Right renal pelvis (tissue), 4 donors: ENCODE measurements around the gene USF1. TPM values are rescaled to one million over a fixed set of nuclear protein-coding genes. Genes with fewer than 3 reads are reported as not detected.
"Not testable (repeated sequence)": the region's sequence is repeated elsewhere in the genome, so short reads cannot be mapped to it uniquely, and the experiment has no call there.

ENCODE experiments used
- DNase-seq, 4 donors: peaks; one replicate each; pipeline ENCODE4 v3.0.0-alpha.2; 2013; ENCODE audit warnings: low read depth in 4 of 4, low spot score in 3 of 4, missing footprints in 1 of 4
- polyA plus RNA-seq, 4 donors: library from polyadenylated mRNA; unstranded; fragments of 120-200 nt; gene quantifications; one replicate each; pipeline ENCODE4 v1.2.1, GENCODE V29; 2013; ENCODE audit not compliant: insufficient read length in 4 of 4

Gene USF1
- polyA plus RNA-seq, 4 donors = 55.0 to 59.3 (median 56.6) TPM

DNA sequence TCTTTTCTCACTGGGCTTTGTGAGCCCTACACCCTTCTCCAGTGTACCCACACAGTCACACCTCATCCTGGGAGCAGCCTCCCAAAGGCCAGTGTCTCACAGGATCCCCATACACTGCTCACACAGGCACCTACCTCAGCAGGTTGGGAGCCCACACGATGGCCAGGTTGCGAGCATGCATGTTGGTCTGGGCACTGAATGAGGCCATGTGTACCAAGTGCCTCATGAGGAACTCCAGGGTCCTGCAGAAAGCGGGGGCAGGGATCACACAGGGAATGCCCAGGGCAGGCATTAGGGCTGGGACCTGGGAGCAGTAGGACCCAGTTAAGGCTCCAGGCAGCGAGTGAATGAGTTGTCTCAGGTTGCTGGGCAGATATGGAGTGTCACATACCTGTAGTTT, 8.5 kb upstream of the USF1 start:
- DNase-seq = no peak

DNA sequence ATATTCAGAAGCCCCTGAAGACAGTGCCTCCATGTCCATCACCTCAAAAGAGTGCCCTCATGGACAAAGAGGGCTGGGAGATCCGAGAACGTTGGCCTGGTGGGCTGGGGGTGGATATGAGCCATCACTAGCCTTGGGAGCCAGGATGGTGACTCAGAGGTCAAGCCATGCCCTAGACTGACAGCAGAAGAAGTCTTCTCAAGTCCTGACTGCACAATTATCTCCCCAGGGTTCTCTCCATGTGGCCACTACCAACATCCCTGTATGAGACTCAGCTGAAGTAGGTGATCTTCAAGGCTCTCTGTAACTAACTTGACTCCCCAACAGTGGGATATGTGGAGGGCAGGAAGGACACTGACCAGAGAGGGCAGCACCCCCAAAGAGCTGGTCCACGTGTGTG, 7.1 kb upstream of the USF1 start:
- no peak for DNase-seq

DNA sequence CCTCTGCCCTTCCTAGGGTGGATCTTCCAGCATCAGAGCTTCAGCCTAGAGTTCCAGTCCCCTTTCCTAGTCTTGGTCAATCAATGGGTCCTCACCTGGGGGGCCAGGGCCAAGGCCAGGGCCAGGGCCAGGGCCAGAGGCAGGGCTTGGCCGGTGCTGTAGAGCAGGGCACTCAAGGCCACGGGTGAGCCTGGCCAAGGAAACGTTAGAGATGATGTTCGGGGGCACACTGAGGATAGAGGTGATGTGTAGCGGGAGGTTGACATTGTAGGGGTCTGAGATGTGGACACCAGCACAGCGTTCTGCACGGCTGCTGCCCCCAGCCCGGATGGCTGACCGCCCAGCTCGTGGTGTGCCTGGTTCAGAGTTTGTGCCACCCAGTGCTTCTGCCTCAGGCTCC, 5.4 kb upstream of the USF1 start:
- DNase-seq = no peak

DNA sequence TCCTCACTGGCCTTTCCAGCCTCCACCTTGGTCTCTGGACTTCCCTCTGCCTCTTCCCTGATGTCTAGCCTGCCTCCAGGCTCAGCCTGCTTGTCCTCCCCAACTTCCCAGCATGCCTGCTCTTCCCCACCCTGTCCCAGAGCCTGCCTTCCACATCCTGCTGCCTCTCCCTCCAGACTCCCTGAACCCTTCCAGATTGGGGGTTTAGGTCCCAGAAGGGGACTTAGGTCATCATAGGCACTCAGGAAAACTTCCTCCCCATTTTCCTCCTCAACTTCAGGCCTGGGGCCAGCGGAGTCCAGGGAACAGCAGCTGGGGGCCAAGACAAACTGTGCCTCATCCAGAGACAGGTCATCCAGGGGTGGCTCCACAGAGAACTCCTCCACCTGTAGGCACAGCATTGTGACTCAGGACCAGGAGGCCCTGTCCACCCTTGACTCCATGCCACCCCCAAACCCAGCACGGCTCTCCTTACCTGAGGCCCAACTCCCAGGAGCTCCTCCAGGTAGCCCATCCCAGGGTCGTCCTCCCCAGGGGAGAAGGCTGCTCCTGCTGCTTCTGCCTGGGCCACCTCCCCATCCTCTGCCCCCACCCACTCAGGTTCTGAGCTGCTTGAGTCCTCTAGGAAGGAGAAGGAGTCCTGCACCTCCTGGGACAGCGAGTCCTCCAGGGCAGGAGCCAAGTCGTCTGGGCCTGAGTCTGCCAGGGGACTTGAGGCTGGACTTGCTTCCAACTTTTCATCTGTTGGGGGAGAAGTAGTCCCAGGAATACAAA, 3.4 kb upstream of the USF1 start:
- no peak for DNase-seq

DNA sequence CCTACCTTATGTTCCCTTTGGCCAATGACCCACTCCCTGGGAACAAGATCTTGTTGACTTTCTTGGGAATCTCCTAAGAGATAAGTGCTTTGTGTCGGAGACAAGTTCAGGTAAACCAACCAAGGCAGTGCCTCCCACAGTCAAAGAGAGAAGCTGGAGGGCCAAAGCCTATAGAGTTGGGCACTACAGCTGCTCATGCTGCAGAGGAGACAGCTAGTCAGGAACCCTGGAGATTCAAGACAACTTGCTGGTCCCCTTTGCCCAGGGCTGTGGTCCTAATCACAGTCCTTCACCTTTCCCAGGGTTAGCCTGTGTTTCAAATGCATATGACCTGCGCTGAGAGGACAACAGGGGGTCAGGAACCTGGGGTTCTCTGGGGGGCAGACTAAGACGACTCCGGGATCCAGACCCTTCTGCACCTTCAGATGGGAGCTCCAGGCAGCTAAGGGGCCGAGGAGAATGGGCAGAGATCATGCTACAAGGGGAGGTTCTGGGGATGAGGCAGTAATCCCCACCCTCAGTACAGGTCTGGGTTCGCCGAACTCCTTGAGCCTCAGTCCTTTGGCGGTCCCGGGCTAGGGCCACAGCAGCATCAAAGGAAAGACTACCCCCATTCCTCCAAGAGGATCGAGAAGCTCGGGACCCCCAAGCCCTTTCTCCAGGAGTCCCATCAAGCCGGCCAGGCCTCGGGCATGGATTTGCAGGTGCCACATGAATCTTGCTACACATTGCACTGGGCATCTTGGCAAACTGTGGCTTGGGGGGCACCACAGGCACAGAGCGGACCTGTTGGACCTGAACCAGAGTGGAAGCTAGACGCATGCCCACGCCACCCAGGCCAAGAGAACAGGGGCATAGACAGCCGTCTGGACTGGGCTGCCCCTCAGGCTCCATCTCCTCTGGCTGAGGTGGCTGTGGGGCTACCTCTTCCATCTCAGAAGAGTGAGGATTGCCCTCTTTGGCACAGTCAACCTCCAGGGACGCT, 2.0 kb upstream of the USF1 start:
- no peak for DNase-seq

DNA sequence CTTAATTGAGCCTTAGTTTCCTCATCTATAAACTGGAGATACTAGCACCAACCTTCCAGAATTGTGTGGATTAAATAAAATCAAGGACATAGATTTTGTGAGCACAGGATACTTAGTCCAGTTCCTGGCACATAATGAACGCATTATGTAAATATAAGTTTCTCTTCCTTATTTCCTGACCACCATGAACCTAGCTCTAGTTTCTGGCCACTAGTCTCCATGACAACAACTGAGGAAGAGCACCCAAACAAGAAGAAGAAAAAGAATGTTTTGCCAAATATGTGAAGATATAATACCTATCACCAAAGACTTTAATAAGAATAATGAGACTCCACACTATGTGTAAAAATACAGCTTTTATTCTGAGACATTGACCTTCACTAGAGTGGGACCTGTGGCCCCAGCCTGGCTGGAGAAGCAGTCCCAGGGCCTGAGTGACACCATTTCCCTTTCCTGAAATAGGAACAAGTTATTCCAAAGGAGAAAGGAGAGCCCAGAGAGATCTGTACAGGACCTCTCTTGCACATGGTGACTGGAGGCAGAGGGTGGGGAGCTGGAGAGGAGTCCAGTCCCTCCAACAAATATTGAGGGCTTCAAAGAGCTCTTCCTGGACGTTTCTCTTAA, 940 bp upstream of the USF1 start:
- no peak for DNase-seq

DNA sequence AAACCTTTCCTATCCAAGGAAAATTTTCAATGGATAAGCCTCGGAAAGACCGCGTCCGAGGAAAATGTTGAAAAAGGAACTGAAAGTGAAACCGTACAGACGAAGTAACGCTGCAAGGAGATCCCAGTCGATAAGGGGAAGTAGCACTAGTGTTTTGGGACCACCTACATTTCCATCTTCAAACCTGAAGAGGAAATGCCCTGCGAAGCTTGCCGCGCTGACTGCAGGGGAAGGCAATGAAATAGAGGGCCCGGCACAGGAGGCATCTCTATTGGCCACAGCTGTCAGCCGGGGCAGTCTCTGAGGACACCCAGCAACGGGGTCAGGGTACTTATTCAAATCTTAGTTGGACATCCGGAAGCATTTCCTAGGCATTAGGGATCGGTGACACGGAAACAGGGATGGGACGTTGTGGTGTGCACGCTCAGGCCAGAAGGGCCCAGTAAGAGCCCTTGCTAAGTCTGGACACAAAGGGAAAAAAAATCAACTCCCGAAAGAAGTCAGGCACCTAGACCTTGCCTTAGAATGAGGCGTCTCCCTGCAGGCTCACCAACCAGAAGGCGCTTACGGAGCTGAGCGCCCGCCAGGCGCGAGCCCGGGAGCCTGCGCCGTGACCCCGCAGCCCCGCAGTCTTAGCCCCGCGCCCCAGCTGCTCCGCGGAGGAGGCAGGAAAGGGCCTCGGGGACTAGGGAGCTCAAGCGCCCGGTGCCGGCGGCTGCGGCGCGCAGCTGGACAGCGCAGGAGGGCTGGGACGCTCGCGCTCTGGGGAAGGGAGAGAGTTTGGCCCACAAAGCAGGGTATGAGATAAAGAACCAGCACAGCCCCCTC, 655 bp downstream of the USF1 start:
- DNase-seq = peak; percentile 33 to 52 (median 48)

DNA sequence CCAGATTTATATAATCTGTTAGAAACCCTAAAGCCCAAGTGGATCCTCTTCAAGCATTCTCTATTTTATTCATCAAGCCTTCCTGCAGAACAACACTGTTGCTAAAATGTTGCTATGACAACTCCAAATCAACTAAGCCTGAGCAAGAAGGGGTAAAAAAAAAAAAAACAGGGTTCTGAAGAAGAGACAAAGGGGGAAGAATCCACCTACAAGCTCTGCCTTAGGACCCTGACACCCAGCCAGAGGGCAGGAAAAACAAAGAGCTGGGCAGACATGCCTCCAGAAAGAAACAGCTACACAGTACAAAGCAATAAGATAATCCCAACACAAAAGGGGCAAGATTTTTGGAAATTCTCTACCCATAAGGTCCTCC, 1.3 kb downstream of the USF1 start:
- DNase-seq = no peak

DNA sequence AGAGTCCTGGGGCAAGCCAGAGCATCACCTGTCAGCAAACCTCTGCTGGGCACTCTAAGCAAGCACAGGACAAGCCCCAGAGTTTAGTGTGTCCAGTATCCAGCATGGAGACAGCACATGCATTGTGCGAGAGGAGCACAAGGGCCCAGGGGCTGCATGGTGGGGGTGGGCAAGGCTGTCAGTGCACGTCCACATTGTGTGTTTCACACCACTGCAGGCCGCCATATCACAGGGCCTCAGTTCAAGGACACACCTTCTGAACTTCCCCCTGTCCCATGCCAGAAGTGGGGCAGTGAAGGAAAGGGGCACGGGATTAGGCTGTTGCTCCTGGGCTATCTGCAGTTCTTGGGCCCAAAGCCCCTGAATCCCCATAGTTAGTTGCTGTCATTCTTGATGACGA, 6.2 kb downstream of the USF1 start:
- no peak for DNase-seq

DNA sequence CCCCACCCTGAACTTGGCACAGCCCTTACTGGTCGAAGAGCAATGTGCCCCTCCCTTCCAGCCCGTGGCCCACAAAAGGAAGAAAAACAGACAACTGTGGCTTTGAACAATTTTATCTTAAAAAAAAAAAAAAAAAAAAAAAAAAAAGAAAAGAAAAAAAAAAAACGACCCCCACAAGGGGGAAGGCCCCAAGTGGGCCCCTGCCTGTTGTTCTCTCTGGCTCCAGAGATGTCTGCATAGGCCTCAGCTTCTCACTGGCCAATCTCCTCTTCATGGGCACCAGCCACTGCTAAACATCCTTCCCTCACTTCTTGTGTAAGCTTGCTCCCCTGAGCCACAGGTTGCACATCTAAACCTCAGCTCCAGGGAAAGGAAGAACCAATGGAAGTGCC, 6.6 kb downstream of the USF1 start:
- DNase-seq = no peak

DNA sequence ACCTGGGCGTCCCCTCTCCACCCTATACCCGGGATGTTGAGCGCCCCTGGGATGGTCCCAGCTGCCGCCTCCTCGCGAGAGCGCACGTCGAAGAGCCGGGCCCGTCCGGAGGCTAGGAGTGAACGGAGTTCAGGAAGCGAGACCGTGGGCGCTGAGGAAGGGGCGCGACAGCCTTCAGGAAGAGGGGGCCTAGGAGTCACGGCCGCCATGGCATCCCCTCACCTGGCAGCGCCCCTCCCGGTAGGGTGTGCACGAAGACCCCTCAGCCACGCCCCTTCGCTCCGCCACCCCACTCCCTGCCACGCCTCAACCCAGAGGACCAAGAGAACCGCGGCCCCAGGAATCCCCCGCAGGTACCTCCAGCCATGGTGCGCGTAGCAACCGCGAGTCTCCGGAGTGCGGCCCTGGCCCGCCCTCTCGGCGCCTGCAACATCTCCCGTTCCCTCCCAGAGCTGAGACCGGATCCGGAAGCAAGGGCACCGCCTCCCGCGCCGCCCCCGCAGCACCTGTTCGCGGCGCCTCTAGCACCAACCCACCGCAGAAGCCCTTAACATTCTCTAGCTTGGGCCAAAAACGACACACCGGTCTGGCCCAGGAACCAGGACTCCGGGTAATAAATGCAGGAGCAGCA, 7.1 kb downstream of the USF1 start, which contains the start of gene TSTD1:
TSTD1 (minus strand) TSS at position 442 of the 631 bp plus-strand sequence; CDS start at position 367, 75 bp downstream.
- DNase-seq = peak in 1 of 4 donors; percentile 47

DNA sequence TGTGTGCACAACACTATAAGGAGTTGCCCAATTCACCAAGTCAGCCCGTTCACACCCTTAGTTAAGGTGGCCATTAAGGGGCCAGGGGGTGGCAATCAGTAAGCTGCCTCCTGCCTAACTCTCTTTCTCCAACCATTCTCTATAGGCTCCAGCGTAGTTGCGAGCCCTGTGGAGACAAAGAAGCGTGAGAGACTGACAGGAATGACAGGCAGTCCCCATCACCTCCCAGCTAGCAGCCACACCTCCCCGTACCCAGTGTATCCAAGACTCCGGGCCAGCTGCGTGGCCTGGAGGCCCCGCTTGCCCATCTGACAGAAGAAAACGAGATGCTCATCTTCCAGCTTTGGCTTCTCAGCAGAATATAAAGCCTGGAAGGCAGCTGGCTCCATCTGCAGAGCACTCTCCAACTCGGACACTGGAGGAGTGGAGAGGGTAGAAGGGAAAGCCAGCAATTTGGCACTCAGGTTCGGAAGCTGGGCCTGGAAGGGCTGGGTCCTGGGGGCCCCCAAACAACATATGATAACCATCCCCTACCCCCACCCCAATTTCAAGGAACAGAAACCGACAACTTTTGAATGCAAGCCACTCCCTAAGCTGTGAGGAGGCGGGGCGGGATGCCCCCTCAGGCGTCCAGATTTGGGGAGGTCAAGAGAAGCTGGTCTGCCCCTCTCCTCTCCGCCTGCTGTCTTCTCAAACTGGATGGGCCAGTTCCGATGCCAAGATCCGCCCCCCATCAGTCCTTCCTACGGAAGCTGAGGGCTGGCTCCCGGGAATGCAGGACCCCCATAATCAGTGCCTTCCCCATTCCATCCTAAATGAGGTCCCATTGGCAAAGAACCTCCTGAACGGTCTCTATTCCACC, 7.9 kb downstream of the USF1 start:
- no peak for DNase-seq

DNA sequence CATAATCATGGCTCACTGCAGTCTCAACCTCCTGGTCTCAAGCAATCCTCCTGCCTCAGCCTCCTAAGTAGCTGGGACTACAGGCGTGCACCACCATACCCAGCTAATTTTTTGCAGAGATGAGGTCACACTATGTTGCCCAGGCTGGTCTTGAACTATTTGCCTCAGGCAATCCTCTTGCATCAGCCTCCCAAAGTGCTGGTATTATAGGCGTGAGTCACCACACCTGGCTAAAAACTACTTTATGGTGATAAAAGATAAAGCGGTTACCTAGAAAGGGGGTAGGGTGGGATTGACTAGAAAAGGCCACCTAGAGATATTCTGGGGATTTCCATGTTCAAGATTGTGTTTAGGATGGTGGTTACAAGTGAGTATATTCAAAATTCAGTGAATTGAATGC, 12.0 kb downstream of the USF1 start:
- no peak for DNase-seq

DNA sequence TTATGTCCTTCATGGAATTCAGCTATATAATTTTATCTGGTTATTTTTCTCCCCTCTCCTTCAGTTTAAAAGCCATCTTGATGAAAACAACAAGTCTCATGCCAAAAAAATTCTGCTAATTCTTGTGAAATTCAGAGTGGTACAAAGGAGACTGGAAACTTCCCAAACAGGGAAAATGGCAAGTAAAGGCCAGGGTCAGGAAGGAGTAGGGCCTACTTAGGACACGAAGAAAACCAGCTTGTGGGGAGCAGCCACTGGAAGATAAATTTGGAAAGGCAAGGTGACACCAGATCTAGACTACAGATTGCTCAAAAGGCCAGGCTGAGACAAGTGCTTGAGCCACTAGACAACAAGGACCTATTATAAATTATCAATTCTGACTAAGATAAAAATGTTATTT, 13.4 kb downstream of the USF1 start:
- DNase-seq = no peak

DNA sequence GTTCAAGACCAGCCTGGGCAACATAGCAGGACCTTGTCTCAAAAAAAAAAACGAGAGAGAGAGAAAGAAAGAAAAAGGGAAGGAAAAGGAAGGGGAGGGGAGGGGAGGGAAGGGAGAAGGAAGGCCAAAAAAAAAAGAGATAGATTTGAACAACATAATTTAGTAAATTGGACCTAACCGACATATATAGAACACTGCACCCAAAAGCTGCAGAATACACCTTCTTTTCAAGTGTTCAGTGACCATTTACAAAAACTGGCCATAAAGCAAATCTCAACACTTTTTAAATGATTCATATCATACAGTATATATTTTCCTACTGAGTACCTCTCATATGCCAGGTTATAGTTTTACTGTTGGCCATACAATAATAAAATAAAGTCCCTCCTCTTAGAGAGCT, 13.9 kb downstream of the USF1 start:
- no peak for DNase-seq

DNA sequence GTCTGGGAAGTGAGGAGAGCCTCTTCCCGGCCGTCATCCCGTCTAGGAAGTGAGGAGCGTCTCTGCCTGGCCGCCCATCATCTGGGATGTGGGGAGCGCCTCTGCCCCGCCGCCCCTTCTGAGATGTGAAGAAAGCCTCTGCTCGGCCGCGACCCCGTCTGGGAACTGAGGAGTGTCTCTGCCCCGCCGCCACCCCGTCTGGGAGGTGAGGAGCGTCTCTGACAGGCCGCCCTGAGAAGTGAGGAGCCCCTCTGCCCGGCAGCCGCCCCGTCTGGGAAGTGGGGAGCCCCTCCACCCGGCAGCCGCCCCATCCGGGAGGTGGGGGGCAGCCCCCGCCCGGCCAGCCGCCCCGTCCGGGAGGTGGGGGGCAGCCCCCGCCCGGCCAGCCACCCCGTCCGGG, 16.3 kb downstream of the USF1 start:
- DNase-seq = not testable (repeated sequence)

DNA sequence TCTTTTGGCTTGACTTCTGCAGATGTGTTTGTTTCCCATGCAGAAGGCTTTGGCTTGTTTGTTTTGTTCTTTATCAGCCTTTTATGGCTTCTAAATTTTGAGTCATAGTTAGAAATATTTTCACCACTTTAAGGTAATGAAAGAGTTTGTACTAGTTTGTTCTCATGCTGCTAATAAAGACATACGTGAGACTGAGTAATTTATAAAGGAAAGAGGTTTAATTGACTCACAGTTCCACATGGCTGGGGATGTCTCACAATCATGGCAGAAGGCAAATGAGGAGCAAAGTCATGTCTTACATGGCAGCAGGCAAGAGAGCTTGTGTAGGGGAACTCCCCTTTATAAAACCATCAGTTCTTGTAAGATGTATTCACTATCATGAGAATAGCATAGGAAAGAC, 18.8 kb downstream of the USF1 start:
- not testable (repeated sequence) for DNase-seq

DNA sequence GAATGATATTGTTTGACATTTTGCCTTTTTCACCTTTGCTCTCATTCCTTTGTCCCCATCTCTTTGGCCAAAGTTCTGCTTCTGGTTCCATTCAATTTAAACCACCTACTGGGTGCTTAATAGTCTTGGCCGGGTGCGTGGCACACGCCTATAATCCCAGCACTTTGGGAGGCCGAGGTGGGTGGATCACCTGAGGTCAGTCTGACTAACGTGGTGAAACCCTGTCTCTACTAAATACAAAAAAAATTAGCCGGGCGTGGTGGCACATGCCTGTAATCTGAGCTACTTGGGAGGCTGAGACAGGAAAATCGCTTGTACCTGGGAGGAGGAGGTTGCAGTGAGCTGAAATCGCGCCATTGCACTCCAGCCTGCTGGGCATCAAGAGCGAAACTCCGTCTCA, 23.3 kb downstream of the USF1 start:
- not testable (repeated sequence) for DNase-seq

DNA sequence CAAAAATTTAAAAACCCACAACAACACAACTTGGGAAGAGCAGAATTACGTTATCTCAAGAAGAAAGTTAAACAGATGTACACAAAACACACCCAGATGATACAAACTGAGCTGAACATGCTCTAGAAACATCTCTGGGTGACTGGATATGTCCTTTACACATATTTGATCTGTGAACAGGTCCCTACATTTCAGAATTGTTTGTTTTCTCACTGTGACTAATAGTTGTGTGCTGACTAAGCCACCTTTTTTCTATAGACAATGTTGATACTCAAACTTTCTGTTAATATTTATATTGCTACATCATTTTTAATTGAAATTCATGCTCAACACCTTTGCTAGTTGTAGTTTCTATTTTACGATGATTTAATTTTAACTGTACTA, 23.8 kb downstream of the USF1 start:
- DNase-seq = no peak
